ENCODE results near the gene TNFAIP3.

The TNFAIP3 gene

DNA sequence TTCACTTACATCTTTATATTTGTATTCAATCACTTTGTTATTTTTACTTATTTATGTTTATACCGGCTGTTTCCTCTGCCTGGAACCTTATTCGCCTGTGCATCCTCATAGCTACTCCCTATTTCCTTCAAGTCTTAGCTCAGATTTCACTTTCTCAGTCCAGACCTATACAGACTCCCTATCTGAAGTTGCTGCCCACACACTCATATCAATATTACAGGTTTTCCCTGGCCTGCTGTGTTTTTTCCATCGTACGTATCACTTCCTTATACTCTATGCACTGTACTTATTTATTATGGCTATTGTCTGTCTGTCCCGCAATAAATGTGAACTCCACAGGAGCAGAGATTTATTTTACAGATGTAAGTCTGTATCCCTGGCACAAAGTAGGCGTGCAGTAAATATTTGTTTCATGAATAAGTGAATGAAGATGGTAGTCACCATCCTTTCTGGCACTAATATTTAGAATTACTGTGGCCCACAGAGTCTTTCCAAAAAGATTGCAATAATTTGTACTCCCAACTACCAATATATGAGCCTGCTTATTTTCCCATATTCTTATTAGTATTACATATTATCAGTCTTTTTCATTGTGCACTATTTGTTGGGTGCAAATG is 64.9 kb downstream of the TNFAIP3 start:
- Histone ChIP-seq H3K9me3 (ENCODE audit: insufficient read depth, low read depth, low read length) (peaks cover 8% of the 10 kb centered on the region; the same call in 1 of the 2 replicates), H3K4me3 (ENCODE audit: low read length) (no peak overlapping the region), H3K36me3 (ENCODE audit: insufficient read depth, low read length) (no peaks in the 10 kb centered on the region), H3K27ac (ENCODE audit: low read depth, low read length) (no peak overlapping the region), H3K4me1 (ENCODE audit: insufficient read depth, low read length) (peaks cover 5% of the 10 kb centered on the region), H3K27me3 (ENCODE audit: insufficient read depth, low read length) (no peaks in the 10 kb centered on the region), H3K9ac (ENCODE audit: low read depth, low read length) (no peak overlapping the region)
- 89% methylated on average over 6 of the region's 6 CpGs for WGBS
